HG02840 (cell line): ENCODE data around the gene GOLGA6D.
"Not testable (repeated sequence)": the region's sequence is repeated elsewhere in the genome, so short reads cannot be mapped to it uniquely, and the experiment has no call there.

Experiments used
- ATAC-seq: cut with Tn5 transposase; IDR thresholded peaks from one replicate; pipeline ENCODE4 v1.9.1; 2021; ENCODE audit warnings: mild to moderate bottlenecking, moderate library complexity, moderate number of reproducible peaks; ENCODE audit not compliant: unreplicated experiment, low FRiP score

The GOLGA6D gene

DNA sequence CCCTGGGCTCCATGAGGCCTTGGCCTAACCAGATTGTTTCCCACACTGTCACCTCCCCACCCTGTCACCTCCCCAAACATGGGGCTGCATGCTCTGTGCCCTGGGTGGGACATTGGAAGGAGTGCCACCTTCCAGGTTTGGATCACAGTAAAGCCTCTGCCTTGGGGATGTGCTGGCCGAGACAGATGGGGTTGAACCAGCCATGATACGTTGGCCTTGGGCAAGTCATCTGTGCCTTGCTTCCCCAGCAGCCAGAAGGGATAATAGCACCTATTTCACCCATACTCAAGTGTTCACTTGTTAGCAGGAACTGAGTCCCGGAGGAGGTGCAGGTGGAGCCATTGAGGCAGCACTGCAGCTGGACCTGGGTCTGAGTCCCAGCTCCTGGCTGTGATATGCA, 7.0 kb upstream of the GOLGA6D start:
- not testable (repeated sequence) for ATAC-seq

DNA sequence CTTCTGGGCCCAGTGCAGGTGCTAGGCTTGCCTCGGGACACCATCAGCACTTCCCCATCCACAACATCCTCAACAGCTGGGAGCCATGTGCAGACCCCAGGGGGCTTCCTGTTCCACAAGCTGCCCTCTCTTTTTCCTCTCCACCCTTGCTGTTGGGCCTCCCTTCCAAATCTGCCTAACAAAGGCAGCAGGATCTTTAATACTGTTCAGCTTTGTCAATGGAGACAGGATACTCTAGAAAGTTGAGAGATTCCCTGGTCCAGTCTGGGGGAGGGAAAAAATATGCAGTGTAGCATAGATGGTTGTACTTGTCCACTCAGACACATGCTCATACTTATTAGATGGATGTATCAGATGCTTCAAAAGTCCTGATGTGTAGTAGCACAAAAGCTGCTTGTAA, 4.1 kb upstream of the GOLGA6D start:
- not testable (repeated sequence) for ATAC-seq

DNA sequence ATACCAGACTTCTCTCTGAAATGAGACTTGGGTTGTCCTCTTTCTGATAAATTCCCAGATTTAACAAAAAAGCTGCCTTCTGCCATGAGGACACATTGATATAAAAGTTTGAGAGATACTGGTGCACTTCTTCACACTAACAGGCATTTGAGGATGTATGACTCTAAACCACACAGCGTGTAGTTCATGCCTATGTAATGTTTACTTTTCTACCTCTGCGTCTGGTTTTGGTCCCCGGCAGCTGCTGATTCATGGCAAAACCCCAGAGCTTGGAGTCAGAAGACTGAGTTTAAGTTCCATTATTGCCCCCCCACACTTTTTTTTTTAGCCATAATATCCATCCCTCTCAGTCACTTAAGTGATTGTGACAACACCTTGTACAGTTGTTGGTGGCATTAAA, 1.5 kb downstream of the GOLGA6D start:
- not testable (repeated sequence) for ATAC-seq

DNA sequence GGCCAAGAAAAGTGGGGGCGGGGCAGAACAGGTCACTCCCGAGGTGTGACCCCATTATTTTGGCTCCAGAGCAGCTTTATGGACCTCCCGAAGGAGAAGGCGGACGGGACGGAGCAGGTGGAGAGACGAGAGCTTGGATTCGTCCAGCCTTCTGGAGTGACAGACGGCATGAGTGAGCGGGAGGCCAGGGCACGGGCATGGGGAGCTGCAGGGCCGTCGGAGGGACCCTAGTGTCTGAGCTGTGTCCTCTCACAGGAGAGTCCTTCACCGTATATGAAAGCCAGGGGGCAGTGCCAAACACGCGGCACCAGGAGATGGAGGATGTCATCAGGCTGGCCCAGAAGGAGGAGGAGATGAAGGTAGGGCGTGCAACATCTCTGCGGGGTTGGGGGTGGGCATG, 11.0 kb downstream of the GOLGA6D start:
- not testable (repeated sequence) for ATAC-seq

DNA sequence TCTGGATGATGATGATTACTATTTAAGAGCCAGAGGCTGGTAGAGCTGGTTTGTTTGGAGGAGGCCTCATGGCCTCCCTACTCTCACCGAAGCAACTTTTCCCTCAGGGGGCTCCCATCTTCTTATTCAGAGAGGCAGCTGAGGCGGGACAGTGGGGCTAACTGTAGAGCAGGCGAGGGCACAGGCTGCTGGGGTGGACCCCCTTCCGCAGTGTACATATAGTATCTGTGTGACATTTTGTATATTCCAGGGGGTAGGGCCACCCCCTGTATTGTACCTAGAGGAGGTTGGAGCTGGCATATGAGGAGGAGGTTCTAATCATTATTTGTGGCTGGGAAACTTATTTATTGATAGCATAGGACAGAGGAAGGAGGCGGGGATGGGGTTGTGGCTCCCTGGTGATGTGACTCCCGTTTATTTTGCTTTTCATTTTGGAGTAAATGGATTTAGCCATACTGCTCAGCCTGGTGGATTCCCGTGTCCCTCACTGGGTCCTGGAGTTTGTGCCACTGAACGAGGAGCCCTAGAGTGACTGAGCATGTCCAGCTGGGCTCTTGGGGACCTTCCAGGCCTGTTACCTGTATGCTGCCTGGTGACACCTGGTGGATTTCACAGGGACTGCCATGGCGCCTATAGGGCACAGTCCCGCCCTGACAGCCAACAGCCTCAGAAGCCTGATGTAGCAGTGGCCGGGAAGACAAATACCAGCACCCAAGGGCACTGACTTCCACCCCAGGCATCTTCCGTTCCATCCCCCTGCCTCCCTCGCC, 16.1 kb downstream of the GOLGA6D start:
- ATAC-seq: not testable (repeated sequence)

DNA sequence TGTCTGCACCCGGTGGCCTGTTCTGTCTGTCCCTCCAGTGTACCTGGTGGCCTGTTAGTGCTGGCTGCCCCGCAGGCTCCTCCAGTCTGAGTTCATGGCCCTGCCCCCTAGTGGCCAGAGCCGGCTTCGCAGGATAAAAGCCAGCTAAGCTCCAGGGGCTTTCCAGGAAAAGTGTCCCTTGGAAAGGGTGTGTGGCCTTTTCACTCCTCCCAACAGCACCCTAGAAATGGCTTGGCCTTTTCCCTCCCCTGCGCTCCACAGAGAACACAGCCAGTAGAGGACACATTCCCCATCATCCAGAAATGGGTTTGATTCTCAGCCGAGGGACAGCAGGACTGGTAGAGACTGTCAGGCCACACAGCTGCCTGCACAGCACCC, 16.7 kb downstream of the GOLGA6D start:
- ATAC-seq: not testable (repeated sequence)

DNA sequence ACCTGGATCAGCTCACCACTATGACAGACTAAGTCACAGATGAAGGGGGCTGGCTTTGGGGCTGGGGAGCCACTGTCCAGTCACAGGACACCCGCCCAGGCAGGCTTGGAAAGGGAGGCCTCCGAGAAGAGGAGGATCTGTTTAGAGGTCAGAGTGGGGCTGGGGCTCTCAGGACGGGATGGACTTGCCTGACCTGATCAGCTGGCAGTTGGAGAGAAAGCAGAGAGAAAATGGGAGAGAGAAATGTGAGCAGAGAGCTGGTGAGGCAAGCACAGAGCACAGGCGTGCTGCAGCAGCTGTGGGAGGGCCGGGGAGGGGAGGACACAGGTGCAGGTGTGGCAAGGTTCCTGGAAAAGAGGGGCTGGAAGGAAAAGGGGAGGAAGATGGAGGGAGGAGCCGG, 17.4 kb downstream of the GOLGA6D start:
- ATAC-seq: not testable (repeated sequence)

DNA sequence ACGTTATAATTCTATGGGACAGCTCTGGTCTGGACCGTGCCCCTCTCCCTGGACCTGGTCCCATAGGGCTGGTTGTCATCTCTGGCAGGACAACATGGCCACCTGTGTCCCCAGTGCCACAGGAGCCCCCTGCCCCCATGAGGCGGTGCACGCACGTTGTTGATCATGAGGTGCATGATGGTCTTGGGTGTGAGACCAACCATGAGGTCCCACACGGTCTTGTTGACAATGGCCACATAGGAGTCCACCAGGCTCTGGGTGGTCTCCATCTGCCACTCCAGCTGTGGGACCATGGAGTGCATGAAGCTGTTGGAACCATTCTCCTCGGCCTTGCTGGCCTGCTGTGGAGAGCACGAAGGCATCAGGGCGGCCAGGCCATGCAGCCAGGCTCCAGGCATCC, 19.7 kb downstream of the GOLGA6D start:
- ATAC-seq: no peak

DNA sequence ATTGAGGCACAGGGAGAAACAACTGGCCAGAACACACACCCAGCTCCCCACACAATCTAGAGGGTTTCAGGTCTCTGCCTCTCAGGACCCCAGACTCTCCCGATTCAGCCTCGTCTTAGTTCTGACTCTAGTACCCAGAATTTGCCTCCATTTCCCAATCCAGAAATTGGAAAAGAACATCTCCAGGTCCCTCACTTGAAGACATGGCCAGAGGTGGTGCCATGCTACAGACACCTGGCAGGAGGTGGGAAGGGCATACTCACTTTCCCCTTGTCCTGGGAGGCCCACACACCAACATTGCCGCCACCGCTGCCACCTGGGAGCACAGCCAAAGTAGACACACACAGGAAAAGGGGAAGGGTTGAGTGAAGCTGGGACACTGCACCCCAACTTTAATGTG, 20.1 kb downstream of the GOLGA6D start:
- not testable (repeated sequence) for ATAC-seq

DNA sequence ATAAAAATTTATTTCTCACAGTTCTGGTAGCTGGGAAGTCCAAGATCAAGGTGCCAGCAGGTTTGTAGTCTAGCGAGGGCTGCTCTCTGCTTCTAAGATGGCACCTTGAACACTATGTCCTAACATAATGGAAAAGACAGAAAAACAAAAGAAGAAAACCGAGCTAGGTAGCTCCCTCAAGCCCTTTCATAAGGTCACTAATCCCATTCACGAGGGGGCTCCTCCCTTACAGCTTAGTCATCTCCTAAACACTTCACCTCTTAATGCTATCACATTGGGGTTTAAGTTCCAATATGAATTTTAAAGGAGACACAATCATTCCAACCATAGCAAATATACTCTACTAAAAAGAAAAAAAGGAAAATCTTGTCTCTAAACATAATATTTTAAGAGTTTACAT, 23.6 kb downstream of the GOLGA6D start:
- no peak for ATAC-seq

DNA sequence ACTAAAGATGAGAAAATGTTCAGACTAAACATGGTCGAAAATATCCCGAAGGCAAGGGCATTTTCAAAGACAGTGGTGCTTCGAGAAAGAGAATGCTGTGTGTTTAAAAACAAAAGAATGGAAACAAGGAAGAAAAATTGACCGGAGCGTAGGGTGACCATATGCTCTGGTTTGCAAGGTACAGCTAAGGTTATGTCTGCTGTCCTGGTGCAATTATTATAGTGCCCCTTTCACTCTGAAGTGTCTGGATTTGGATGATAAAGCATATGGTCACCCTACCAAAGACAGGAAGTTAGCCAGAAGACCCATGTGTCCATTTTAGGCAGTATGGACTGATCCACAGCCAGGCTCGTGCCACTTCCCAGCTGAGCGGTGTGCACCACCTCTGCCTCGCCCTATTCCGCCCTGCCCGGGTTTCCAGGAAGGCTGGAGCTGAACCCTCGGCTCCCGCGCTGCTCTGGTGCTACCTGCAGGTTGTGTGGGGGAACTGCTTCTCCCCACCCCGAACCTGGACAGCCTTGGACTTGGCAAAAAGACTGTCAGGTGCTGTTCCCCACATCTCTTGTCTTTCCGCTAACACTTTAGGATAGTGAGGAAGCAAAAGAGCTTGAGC, 25.2 kb downstream of the GOLGA6D start:
- ATAC-seq: no peak

DNA sequence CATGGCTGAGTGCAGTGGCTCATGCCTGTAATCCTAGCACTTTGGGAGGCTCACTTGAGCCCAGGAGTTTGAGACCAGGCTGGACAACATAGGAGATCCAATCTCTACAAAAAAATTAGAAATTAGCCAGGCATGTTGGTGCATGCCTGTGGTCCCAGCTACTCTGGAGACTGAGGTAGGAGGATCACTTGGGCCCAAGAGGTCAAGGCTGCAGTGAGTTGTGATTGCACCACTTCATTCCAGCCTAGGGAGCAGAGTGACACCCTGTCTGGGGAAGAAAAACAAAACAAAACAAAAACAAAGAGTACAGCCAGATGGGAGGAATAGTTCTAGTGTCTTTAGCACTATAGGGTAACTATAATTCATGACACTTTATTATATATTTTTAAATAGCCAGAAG, 27.1 kb downstream of the GOLGA6D start:
- ATAC-seq: no peak

DNA sequence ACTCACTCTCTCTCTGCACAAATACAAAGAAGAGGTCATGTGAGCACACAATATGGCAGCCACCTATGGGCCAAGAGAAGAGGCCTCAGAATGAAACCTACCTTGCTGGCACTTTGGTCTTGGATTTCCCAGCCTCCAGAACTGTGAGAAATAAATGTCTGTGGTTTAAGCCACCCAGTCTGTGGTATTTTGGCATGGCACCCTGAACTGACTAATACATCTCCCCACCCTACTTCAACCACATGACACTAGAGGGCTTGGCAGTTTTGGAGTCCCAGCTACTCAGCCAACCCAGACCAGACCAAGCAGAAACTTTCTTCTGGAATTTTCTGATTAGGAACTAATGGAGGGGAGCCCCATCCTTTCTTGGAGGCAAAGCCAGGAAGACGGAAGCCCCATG, 29.9 kb downstream of the GOLGA6D start:
- not testable (repeated sequence) for ATAC-seq

DNA sequence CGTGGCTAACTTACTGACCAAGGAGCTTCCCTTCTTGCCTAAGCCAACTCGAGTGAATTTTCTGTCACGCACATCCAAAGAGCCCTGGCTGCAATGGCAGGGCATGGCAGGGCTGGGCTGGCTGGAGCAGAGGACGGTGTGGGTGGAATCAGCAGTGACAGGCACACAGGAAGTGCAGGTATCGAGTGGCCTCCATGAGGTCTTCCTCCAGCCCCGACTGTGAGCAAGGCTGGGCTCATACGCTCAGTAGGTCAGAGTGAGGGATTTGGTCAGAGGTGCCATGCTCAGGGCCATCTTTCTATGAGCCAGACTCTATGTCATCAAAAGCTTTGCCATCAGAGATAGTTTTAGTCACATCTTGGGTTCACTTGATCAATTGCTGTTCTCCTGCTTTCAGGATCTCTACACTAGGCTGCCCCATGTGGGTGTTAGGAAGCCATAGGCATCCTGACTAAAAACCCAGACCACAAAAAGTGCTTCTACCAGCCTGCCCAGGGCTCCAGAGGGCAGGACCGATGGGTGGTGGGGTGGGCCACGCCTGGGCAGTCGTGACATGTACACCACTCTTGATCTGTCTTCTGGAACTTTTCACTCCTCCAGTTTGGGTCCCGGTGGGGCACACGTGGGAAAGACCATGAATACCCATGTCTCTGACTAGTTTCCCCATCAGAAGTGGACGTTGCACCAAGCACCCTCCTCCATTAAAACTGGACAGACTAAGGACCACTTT, 30.6 kb downstream of the GOLGA6D start:
- no peak for ATAC-seq

DNA sequence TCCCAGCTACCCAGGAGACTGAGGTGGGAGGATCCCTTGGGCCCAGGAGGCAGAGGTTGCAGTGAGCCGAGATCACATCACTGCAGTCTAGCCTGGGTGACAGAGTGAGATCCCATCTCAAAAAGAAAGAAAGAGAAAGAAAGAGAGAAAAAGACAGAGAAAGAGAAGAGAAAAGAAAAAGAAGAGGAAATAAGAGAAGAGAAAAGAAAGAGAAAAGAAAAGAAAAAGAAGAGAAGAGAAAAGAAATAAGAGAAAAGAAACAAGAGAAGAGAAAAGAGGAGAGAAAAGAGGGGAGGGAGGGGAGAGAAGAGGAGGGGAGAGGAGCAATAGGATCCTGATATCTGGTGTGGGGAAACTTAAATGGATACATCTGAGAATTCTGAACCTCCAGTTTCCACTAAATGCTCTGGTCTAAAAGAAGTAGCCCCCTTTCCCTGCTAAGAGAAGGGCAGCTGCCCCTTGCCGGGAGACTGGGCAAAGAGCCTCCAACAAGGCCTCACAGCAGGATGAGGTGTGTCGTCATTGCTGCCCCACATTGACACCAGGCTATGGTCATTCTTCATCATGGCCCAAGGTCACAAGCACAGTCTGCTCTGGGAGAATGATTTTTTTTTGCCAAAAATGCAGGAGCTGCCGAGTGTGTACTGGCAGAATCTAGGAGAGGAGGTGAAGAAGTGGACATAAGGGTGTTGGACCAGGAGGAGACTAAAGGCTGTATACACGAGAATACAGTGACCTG, 32.1 kb downstream of the GOLGA6D start:
- ATAC-seq: no peak

DNA sequence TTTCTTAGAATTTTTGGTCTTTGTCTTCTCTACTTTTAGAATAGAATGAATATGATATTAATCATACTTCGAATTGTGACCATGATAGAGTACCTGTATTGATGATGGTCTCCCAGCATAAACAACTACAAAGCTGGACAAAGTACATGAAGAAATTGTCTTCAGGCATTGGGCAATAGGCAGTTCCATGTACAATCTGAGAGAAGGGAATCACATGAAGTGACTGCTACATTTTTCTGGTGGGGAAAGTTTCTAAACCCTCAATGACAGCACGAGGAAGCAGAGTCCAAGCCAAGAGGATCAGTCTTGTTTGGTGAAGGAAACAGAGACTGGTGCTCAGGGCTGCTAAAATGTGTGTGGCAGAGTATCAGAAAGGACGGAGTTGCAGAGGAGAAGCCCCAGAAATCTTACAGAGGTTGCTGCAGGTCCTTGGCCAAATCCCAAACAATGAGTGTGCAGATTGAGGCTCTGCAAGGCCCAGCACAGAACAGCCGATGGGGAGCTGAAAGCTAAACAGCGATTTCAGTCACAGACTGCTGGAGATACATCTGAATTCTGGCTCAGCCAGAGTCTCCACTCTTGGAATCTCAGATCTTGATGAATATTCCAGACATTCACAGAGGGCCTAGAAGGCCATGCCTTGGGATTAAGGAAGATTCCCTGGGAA, 36.7 kb downstream of the GOLGA6D start:
- ATAC-seq: not testable (repeated sequence)

DNA sequence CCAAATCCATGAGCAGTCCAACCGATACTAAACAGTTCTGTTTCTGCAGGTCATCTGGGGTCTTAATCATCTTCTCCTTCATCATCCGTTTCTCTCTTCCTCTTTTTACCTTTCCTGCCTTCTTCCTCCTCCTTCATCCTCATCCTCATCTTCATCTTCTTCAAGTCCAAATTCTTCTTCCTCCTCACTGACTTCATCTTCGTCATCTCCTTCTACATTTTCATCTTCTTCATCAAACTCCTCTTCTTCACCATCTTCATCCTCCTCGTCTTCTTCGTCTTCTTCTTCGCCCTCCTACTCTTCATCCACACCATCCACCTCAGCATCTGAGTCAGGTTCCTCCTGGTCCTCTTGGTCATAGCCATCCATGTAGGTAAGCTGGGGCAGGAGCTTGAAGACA, 39.1 kb downstream of the GOLGA6D start:
- ATAC-seq: no peak

DNA sequence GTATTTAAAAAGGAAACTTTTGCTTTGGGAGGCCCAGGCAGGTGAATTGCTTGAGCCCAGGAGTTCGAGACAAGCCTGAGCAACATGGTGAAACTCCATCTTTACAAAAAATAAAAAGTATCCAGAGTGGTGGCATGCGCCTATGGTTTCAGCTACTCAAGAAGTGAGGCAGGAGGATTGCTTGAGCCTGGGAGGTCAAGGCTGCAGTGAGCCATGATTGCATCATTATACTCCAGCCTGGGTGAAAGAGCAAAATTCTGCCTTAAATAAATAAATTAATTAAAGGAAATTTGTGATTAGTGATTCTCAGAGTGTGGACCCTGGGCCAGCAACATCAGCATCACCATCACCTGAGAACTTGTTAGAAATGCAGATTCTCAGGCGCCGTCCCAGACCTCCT, 43.3 kb downstream of the GOLGA6D start:
- no peak for ATAC-seq

DNA sequence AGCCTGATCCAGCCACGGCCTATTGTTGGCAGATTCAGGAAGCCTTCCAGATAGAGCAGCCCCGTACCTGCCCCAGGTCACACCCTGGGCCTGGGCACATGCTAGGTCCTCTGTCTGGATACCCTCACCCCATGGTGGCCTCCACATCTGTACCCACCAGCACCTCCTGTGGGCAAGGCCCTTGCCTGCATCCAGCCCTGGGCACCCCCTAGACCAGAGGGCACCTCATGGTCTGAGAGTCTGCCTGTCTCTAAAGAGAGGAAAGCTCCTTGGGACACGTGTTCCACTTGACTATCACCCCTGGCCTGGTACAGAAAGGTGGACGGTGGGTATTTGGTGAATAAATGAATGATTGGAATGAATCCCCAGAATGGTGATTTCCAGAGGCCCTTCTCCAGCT, 44.4 kb downstream of the GOLGA6D start:
- ATAC-seq: no peak

DNA sequence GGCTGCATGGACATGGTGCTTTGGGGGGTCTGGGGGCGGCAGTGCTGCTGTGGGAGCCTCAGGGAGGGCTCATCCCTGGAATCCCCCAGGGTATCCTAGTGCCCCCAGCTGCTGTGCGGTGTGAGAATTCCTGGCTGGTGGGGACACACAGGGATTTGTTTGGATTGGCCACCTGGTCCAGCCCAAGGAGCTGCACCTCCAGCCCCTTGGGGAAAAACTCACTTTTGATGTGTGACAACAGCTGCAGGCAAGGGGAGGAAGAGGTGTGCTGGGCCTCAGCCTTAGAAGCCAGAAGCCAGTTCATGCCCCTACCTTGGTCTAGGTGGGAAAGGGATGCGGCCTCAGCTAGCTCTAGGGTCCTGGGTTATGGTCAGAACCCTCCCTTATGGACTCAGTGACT, 44.9 kb downstream of the GOLGA6D start:
- ATAC-seq: no peak
